Fibroblast of lung (primary cell): Measurements from ENCODE around the gene IGSF21. TPM values are rescaled to one million over a fixed set of nuclear protein-coding genes. Genes with fewer than 3 reads are reported as not detected.

Source experiments
- DNase-seq, 2 donors: peaks; one replicate each; pipeline versions ENCODE4 v3.0.0 to v3.0.0-alpha.2; 2010; ENCODE audit warnings: low read depth in 2 of 2
- H2AFZ ChIP-seq: 2 replicates; pipeline ENCODE4 v1.5.1; 2012; ENCODE audit warnings: low read length, control low read depth, inconsistent platforms
- H3K27ac ChIP-seq: 2 replicates; pipeline ENCODE4 v1.5.1; 2011; ENCODE audit warnings: low read length, control low read depth; ENCODE audit not compliant: insufficient read depth
- H3K27me3 ChIP-seq: 2 replicates; pipeline ENCODE4 v1.5.1; 2011; ENCODE audit warnings: mild to moderate bottlenecking, low read length; ENCODE audit not compliant: control insufficient read depth, insufficient read depth
- H3K36me3 ChIP-seq: 2 replicates; pipeline ENCODE4 v1.5.1; 2011; ENCODE audit warnings: low read length; ENCODE audit not compliant: control insufficient read depth, insufficient read depth
- H3K4me1 ChIP-seq: 2 replicates; pipeline ENCODE4 v1.5.1; 2011; ENCODE audit warnings: low read length; ENCODE audit not compliant: control insufficient read depth, insufficient read depth; ENCODE audit errors: extremely low read depth
- H3K4me2 ChIP-seq: 2 replicates; pipeline ENCODE4 v1.5.1; 2011; ENCODE audit warnings: low read length, control low read depth; ENCODE audit not compliant: insufficient read depth; ENCODE audit errors: extremely low read depth
- H3K4me3 ChIP-seq, 4 experiments: fragments of 200-600 bp in 1 of 4; sonication (generic) in 1 of 4; replicated peaks in 1 of 4; 2 replicates each; pipeline ENCODE4 v1.5.1; 2011 to 2016; ENCODE audit warnings: low read length in 4 of 4, low read depth in 3 of 4, mild to moderate bottlenecking in 3 of 4, control low read depth in 2 of 4, inconsistent platforms in 1 of 4, mixed read lengths in 1 of 4; ENCODE audit not compliant: insufficient read depth in 1 of 4; ENCODE audit errors: control extremely low read depth in 1 of 4
- H3K79me2 ChIP-seq: 2 replicates; pipeline ENCODE4 v1.5.1; 2012; ENCODE audit warnings: mild to moderate bottlenecking, low read length, inconsistent platforms; ENCODE audit not compliant: control insufficient read depth, insufficient read depth
- H3K9ac ChIP-seq: 2 replicates; pipeline ENCODE4 v1.5.1; 2011; ENCODE audit warnings: mild to moderate bottlenecking, low read length, control low read depth; ENCODE audit not compliant: insufficient read depth
- H3K9me3 ChIP-seq: 2 replicates; pipeline ENCODE4 v1.5.1; 2012; ENCODE audit warnings: low read depth, low read length; ENCODE audit not compliant: control insufficient read depth, insufficient read depth
- H4K20me1 ChIP-seq: 2 replicates; pipeline ENCODE4 v1.5.1; 2011; ENCODE audit warnings: low read length; ENCODE audit not compliant: control insufficient read depth, insufficient read depth; ENCODE audit errors: extremely low read depth
- EZH2 ChIP-seq: IDR thresholded peaks from 2 replicates; pipeline ENCODE4 v1.5.1; 2012; ENCODE audit warnings: low read length, control low read depth, mild to moderate bottlenecking; ENCODE audit errors: missing control alignments
- polyA plus RNA-seq, 2 donors: library from polyadenylated mRNA; depleted of rRNA in 1 of 2; stranded (reverse) in 1 of 2; unstranded in 1 of 2; fragments of >200 nt; gene quantifications; 2 replicates each; pipeline ENCODE4 v1.2.1, GENCODE V29; 2011 to 2012; ENCODE audit warnings: missing spikeins in 1 of 2
- total RNA-seq: library from RNA; depleted of rRNA; stranded (reverse); fragments of >200 nt; gene quantifications from 2 replicates; pipeline ENCODE4 v1.2.1, GENCODE V29; 2014
- TF ChIP-seq, protein P1 (sequence below), 2 donors: IDR thresholded peaks in 1 of 2; conservative IDR thresholded peaks in 1 of 2; 1 replicate in 1 of 2; 2 replicates in 1 of 2; pipeline ENCODE4 v1.5.1; 2011 to 2012; ENCODE audit warnings: low read length in 2 of 2, control low read depth in 1 of 2, inconsistent platforms in 1 of 2, low read depth in 1 of 2, mild to moderate bottlenecking in 1 of 2

The IGSF21 gene
- total and polyA plus RNA-seq, 2 donors (not counting 1 experiment from before 2014, with no cell fraction given), result not detected

DNA sequence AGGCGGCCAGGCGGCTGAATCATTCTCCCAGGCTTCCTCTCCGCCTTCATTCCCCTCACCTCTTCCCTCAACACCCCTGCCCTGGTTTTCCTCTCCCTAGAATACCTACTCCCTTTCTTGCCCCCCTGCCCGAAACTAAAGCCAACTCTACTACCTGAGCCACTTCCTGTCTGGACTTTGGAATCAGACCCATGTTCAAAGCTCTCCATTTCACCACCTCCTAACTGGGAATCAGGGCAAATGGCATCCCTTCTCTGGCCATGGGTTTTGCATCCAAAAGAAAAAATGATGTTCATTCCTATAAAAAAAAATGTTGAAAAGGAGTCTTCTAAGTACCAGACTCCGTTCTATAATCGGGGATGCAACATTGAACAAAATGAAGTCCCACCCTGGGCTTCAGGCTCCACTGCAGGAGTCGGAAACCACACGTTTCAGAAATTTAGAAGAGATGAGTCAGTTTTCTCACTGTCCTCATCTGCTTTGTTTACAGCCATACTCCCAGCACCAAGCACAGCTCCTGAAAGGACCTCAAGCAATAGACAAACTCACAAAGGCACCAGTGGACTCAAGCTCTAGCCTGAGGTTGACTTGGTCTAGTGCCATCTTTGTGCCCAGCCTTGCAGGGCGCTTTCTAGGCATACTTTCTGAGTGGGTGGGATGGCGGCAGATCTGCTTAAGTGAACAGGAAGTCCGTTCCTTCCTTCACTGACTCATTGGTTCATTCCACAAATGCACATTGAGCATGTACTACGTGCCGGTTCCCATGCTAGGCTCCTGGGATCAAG is 176.2 kb downstream of the IGSF21 start:
- H3K27me3 ChIP-seq, result no peaks in the 10 kb centered on the region
- DNase-seq, result no peak
- TF ChIP-seq, protein P1, sequence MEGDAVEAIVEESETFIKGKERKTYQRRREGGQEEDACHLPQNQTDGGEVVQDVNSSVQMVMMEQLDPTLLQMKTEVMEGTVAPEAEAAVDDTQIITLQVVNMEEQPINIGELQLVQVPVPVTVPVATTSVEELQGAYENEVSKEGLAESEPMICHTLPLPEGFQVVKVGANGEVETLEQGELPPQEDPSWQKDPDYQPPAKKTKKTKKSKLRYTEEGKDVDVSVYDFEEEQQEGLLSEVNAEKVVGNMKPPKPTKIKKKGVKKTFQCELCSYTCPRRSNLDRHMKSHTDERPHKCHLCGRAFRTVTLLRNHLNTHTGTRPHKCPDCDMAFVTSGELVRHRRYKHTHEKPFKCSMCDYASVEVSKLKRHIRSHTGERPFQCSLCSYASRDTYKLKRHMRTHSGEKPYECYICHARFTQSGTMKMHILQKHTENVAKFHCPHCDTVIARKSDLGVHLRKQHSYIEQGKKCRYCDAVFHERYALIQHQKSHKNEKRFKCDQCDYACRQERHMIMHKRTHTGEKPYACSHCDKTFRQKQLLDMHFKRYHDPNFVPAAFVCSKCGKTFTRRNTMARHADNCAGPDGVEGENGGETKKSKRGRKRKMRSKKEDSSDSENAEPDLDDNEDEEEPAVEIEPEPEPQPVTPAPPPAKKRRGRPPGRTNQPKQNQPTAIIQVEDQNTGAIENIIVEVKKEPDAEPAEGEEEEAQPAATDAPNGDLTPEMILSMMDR (conservative IDR thresholded peaks at IDR 0.05 in 1 of 2, IDR thresholded peaks at IDR 0.05 in 1 of 2; ENCODE audit: low read depth in 1 of 2, low read length in 2 of 2), result no peak
- TF ChIP-seq EZH2, result no peak
- H3K27ac ChIP-seq, result no peak overlapping the region
- H3K4me2 ChIP-seq, result no peak overlapping the region
- no peaks in the 10 kb centered on the region for H3K79me2 ChIP-seq
- no peaks in the 10 kb centered on the region for H4K20me1 ChIP-seq
- no peak overlapping the region for H2AFZ ChIP-seq
- H3K4me3 ChIP-seq, result no peak overlapping the region
- H3K4me1 ChIP-seq, result no peaks in the 10 kb centered on the region
- H3K9ac ChIP-seq, result no peak overlapping the region
- H3K9me3 ChIP-seq, result no peaks in the 10 kb centered on the region
- no peaks in the 10 kb centered on the region for H3K36me3 ChIP-seq

DNA sequence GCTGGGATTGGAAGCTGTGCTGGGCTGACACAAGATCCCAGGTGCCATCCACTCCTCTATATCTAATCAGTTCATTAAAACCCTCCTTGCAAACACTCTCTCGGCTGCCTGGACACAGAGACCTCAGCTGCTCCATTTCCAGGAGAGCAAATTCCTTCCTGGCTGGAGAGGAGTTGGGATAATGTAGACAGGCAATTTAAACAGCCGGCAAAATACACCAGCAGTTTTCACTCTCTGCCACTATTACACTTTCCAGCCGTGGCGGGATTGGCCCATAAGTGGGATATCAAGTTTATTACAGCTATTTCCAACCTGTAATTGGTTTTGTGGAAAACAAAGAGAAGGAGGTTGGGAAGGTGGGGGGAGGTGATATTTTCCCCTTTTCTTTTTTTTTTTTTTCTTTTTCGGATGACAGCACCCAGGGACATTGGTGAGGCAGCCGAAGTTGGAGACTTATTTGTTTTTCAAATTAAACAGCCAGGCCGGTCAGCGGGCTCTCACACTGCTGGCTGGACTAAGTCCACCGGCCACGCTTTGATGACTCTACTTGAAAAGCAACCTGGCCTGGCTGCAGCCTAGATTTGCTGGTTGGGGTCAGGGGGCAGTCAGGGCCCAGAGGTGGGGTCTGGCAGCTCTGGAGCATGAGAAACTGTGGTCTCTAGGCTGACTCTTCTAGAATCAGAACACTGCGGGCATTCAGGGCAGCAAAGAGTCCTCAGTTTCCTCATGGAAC is 177.4 kb downstream of the IGSF21 start:
- DNase-seq, result no peak
- Histone ChIP-seq H4K20me1 (no peaks in the 10 kb centered on the region), H3K27ac (no peak overlapping the region), H3K4me3 (no peak overlapping the region), H3K4me1 (no peaks in the 10 kb centered on the region), H3K9ac (no peak overlapping the region), H3K9me3 (no peaks in the 10 kb centered on the region), H3K36me3 (no peaks in the 10 kb centered on the region), H2AFZ (no peak overlapping the region), H3K4me2 (no peak overlapping the region), H3K79me2 (no peaks in the 10 kb centered on the region), H3K27me3 (no peaks in the 10 kb centered on the region)
- TF ChIP-seq, protein P1 (conservative IDR thresholded peaks at IDR 0.05 in 1 of 2, IDR thresholded peaks at IDR 0.05 in 1 of 2; ENCODE audit: low read depth in 1 of 2, low read length in 2 of 2), result no peak
- TF ChIP-seq EZH2, result no peak

DNA sequence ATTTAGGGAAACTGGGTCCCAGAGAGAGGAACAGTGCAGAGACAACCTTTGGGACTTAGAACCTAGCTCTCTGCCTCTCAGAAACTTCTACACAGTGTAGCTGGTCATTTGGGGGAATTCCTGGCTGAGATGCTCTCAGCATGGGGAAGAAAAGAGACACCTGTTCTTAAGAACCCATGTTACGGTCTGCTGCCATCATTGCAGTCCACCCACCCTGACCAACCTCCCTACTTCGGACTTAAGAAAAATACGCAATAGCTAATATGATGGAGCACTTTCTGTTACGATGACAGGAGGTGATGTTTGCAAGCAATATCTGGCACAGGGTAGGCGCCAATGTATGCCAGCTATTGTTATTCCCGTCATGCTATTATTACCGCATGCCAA is 177.9 kb downstream of the IGSF21 start:
- H3K4me3 ChIP-seq, result no peak overlapping the region
- no peak overlapping the region for H3K27ac ChIP-seq
- TF ChIP-seq, protein P1 (conservative IDR thresholded peaks at IDR 0.05 in 1 of 2, IDR thresholded peaks at IDR 0.05 in 1 of 2; ENCODE audit: low read depth in 1 of 2, low read length in 2 of 2), result no peak
- no peak for TF ChIP-seq EZH2
- no peak overlapping the region for H3K4me2 ChIP-seq
- no peaks in the 10 kb centered on the region for H3K79me2 ChIP-seq
- no peaks in the 10 kb centered on the region for H4K20me1 ChIP-seq
- no peaks in the 10 kb centered on the region for H3K4me1 ChIP-seq
- H2AFZ ChIP-seq, result no peak overlapping the region
- H3K27me3 ChIP-seq, result no peaks in the 10 kb centered on the region
- DNase-seq, result no peak
- no peaks in the 10 kb centered on the region for H3K9me3 ChIP-seq
- H3K9ac ChIP-seq, result no peak overlapping the region
- H3K36me3 ChIP-seq, result no peaks in the 10 kb centered on the region
